Loucy (cell line): ENCODE data around the gene LDLRAD4.

Experiments
- H2AFZ ChIP-seq: fragments of 200-600 bp; sonication (generic); 2 replicates; pipeline ENCODE4 v1.6.0; 2016; ENCODE audit warnings: antibody characterized with exemption, mild to moderate bottlenecking, low read length, moderate library complexity
- H3F3A ChIP-seq: fragments of 200-600 bp; 2 replicates; pipeline ENCODE4 v1.6.0; 2016; ENCODE audit warnings: antibody characterized with exemption, low read depth, mild to moderate bottlenecking
- H3K27me3 ChIP-seq: fragments of 200-600 bp; sonication (generic); 2 replicates; pipeline ENCODE4 v1.6.1; 2014; ENCODE audit warnings: low read length, mild to moderate bottlenecking; ENCODE audit not compliant: insufficient read depth, poor library complexity, severe bottlenecking
- H3K36me3 ChIP-seq: fragments of 200-600 bp; sonication (generic); 2 replicates; pipeline ENCODE4 v1.6.1; 2016; ENCODE audit warnings: low read length; ENCODE audit not compliant: insufficient read depth
- H3K4me1 ChIP-seq: fragments of 200-600 bp; sonication (generic); 2 replicates; pipeline ENCODE4 v1.5.1; 2014; ENCODE audit warnings: low read length, mild to moderate bottlenecking; ENCODE audit not compliant: insufficient read depth, poor library complexity, severe bottlenecking
- H3K4me2 ChIP-seq: fragments of 200-600 bp; sonication (generic); 2 replicates; pipeline ENCODE4 v1.6.0; 2014; ENCODE audit warnings: antibody characterized with exemption, low read length, low read depth, mild to moderate bottlenecking; ENCODE audit not compliant: poor library complexity, severe bottlenecking
- H3K4me3 ChIP-seq: fragments of 200-600 bp; sonication (generic); 2 replicates; pipeline ENCODE4 v1.5.1; 2014; ENCODE audit warnings: low read length, mild to moderate bottlenecking, mixed read lengths; ENCODE audit not compliant: poor library complexity, severe bottlenecking
- H3K79me2 ChIP-seq: fragments of 200-600 bp; sonication (generic); 2 replicates; pipeline ENCODE4 v1.6.1; 2014; ENCODE audit warnings: low read length; ENCODE audit not compliant: insufficient read depth
- H3K9ac ChIP-seq: fragments of 200-600 bp; sonication (generic); 2 replicates; pipeline ENCODE4 v1.6.0; 2014; ENCODE audit warnings: mild to moderate bottlenecking, low read depth, low read length, moderate library complexity; ENCODE audit not compliant: poor library complexity, severe bottlenecking
- H3K9me2 ChIP-seq: fragments of 200-600 bp; sonication (generic); replicated peaks from 2 replicates; pipeline ENCODE4 v1.6.1; 2016; ENCODE audit warnings: low read depth, low read length, mixed read lengths
- H3K9me3 ChIP-seq: fragments of 200-600 bp; sonication (generic); 2 replicates; pipeline ENCODE4 v1.6.1; 2014; ENCODE audit warnings: mild to moderate bottlenecking, antibody characterized with exemption, low read length, low read depth; ENCODE audit not compliant: insufficient read depth
- H4K20me1 ChIP-seq: fragments of 200-600 bp; sonication (generic); 2 replicates; pipeline ENCODE4 v1.6.0; 2014; ENCODE audit warnings: antibody characterized with exemption, low read length, mild to moderate bottlenecking; ENCODE audit not compliant: insufficient read depth, poor library complexity, severe bottlenecking
- CTCF ChIP-seq: fragments of 200-600 bp; sonication (generic); conservative IDR thresholded peaks from 2 replicates; pipeline ENCODE4 v1.5.1; 2014; ENCODE audit warnings: mild to moderate bottlenecking, antibody characterized with exemption, low read length
- EZH2phosphoT487 ChIP-seq: fragments of 200-600 bp; IDR thresholded peaks from 2 replicates; pipeline ENCODE4 v1.6.1; 2018; ENCODE audit warnings: antibody characterized with exemption, mild to moderate bottlenecking, moderate library complexity, borderline replicate concordance

LDLRAD4 gene

GRCh38 chr18:13429884-13430510, 211.4 kb downstream of the LDLRAD4 start:
- H2AFZ ChIP-seq = no peak overlapping the region

DNA sequence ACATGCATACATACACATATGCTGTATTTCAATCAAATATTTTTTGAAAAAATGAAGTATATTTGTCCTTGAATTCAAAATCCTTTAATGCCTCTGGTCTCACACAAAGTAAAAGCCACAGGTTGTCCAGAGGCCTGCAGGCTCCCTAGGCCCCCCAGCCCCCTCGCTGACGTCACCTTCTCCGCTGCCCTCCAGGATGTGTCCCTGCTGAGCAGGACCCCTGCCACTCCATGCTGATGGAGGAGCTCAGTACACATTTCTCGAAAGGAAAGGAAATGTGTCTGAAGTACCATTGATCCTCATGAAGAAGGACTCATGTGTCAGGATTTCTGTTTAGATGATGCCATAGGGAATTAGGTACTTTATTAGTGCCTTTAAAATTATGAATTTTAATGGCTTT, 212.1 kb downstream of the LDLRAD4 start:
- no peaks in the 10 kb centered on the region for H3K9me3 ChIP-seq
- no peaks in the 10 kb centered on the region for H3K27me3 ChIP-seq
- no peak overlapping the region for H2AFZ ChIP-seq
- H3K36me3 ChIP-seq = no peaks in the 10 kb centered on the region
- no peaks in the 10 kb centered on the region for H3K79me2 ChIP-seq
- no peaks in the 10 kb centered on the region for H4K20me1 ChIP-seq
- H3F3A ChIP-seq = no peaks in the 10 kb centered on the region
- H3K4me1 ChIP-seq = peaks cover 19% of the 10 kb centered on the region
- TF ChIP-seq EZH2phosphoT487 = no peak
- no peak for TF ChIP-seq CTCF
- no peak overlapping the region for H3K4me2 ChIP-seq
- H3K9ac ChIP-seq = no peak overlapping the region
- no peak overlapping the region for H3K4me3 ChIP-seq
- no peaks in the 10 kb centered on the region for H3K9me2 ChIP-seq

More at GRCh38 chr18:13429884-13430510, 211.4 kb downstream of the LDLRAD4 start:
- Histone ChIP-seq H3K27me3 (no peaks in the 10 kb centered on the region), H3K4me1 (peaks cover 16% of the 10 kb centered on the region), H3K9me3 (no peaks in the 10 kb centered on the region), H3K4me3 (no peak overlapping the region), H4K20me1 (no peaks in the 10 kb centered on the region), H3F3A (no peaks in the 10 kb centered on the region), H3K36me3 (no peaks in the 10 kb centered on the region), H3K79me2 (no peaks in the 10 kb centered on the region), H3K9me2 (no peaks in the 10 kb centered on the region), H3K9ac (no peak overlapping the region), H3K4me2 (no peak overlapping the region)
- no peak for TF ChIP-seq EZH2phosphoT487
- no peak for TF ChIP-seq CTCF

- TF ChIP-seq EZH2phosphoT487 (no peak), CTCF (no peak)
- Histone ChIP-seq H3K36me3 (no peaks in the 10 kb centered on the region), H3K4me2 (no peak overlapping the region), H3K9ac (no peak overlapping the region), H4K20me1 (no peaks in the 10 kb centered on the region), H3K27me3 (no peaks in the 10 kb centered on the region), H3F3A (no peaks in the 10 kb centered on the region), H3K79me2 (peaks cover 5% of the 10 kb centered on the region), H2AFZ (no peak overlapping the region), H3K9me3 (no peaks in the 10 kb centered on the region), H3K4me1 (peaks cover 30% of the 10 kb centered on the region), H3K4me3 (no peak overlapping the region), H3K9me2 (no peaks in the 10 kb centered on the region)
Observed at GRCh38 chr18:13431886-13432285, 213.3 kb downstream of the LDLRAD4 start.
